ENCODE data around the gene POLR3GL.

POLR3GL gene

DNA sequence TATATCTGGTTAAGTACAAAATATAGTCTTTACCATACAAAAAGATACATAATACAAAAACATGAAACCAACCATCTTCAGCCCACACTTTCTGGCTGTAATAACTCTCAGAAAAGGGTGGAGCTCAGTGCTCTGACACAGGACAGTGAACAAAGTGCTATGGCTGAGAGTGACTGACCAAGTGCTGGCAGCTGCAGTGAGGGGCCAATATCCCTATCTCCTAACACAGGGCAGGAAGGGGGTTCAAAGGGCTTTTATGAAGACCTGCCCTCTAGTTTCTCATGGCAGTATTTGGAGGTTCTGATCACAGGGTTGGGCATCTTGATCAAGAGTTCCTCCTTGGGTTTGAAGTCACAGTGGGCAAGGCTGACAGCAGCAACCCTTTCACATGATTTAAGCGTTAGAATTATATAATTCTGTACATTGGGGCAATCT, 28.0 kb downstream of the POLR3GL start:
- Histone ChIP-seq H3K4me3 (replicated peaks; ENCODE audit: insufficient read depth, low read length) (no peak overlapping the region), H3K27me3 (ENCODE audit: insufficient read depth, poor library complexity, severe bottlenecking) (no peaks in the 10 kb centered on the region), H3K27ac (replicated peaks) (no peak overlapping the region)
- TF ChIP-seq SPI1 (IDR thresholded peaks at IDR 0.05; ENCODE audit: borderline replicate concordance, low read depth) = no peak
- TF ChIP-seq, protein P1, sequence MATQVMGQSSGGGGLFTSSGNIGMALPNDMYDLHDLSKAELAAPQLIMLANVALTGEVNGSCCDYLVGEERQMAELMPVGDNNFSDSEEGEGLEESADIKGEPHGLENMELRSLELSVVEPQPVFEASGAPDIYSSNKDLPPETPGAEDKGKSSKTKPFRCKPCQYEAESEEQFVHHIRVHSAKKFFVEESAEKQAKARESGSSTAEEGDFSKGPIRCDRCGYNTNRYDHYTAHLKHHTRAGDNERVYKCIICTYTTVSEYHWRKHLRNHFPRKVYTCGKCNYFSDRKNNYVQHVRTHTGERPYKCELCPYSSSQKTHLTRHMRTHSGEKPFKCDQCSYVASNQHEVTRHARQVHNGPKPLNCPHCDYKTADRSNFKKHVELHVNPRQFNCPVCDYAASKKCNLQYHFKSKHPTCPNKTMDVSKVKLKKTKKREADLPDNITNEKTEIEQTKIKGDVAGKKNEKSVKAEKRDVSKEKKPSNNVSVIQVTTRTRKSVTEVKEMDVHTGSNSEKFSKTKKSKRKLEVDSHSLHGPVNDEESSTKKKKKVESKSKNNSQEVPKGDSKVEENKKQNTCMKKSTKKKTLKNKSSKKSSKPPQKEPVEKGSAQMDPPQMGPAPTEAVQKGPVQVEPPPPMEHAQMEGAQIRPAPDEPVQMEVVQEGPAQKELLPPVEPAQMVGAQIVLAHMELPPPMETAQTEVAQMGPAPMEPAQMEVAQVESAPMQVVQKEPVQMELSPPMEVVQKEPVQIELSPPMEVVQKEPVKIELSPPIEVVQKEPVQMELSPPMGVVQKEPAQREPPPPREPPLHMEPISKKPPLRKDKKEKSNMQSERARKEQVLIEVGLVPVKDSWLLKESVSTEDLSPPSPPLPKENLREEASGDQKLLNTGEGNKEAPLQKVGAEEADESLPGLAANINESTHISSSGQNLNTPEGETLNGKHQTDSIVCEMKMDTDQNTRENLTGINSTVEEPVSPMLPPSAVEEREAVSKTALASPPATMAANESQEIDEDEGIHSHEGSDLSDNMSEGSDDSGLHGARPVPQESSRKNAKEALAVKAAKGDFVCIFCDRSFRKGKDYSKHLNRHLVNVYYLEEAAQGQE (IDR thresholded peaks at IDR 0.05; ENCODE audit: insufficient replicate concordance, low read depth) = no peak
- TF ChIP-seq POLR2AphosphoS5 (IDR thresholded peaks at IDR 0.05; ENCODE audit: low read depth) = peak; percentile 40; the same call in 1 of the 2 replicates
- DNase-seq (ENCODE audit: low read depth in 1 of 2, low spot score in 1 of 2) = no peak

DNA sequence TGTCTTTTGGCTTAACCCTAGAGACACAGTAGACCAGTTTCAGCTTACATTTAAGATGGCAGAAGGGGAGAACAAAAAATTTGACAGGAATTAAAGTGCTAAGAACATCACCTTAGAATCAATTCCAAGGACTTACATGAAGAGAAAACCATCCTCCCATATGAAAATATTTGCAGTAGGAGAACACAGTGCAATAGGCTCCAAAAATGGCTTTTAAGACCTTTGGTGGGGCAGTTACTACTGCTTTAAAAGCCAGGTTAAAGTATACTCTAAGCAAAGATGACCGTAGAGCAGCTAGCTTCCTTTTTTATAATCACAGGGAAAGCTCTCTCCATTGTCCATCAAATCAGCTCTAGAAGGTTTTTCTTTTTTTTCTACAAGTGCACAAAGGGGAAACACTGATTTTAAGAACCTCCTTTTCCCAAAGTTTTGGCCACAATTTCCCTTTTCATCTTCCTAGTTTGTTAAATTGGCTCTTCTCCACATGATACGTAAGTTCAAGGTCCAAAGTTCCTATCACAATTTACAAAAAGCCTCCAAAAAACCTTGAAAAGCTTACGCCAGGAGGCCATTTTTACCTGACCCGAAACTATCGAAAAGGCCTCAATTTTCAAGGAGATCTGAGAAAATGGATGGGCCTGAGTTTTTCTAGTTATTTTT, 28.6 kb downstream of the POLR3GL start:
- no peak for DNase-seq (ENCODE audit: low read depth in 1 of 2, low spot score in 1 of 2)
- H3K27ac ChIP-seq (replicated peaks) = no peak overlapping the region
- TF ChIP-seq, protein P2, sequence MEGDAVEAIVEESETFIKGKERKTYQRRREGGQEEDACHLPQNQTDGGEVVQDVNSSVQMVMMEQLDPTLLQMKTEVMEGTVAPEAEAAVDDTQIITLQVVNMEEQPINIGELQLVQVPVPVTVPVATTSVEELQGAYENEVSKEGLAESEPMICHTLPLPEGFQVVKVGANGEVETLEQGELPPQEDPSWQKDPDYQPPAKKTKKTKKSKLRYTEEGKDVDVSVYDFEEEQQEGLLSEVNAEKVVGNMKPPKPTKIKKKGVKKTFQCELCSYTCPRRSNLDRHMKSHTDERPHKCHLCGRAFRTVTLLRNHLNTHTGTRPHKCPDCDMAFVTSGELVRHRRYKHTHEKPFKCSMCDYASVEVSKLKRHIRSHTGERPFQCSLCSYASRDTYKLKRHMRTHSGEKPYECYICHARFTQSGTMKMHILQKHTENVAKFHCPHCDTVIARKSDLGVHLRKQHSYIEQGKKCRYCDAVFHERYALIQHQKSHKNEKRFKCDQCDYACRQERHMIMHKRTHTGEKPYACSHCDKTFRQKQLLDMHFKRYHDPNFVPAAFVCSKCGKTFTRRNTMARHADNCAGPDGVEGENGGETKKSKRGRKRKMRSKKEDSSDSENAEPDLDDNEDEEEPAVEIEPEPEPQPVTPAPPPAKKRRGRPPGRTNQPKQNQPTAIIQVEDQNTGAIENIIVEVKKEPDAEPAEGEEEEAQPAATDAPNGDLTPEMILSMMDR (IDR thresholded peaks at IDR 0.05; ENCODE audit: insufficient read depth, low read length) = no peak
- TF ChIP-seq GABPA (IDR thresholded peaks at IDR 0.05; ENCODE audit: low read depth) (no peak), POLR2AphosphoS5 (IDR thresholded peaks at IDR 0.05; ENCODE audit: low read depth) (no peak)
- TF ChIP-seq, protein P1 (IDR thresholded peaks at IDR 0.05; ENCODE audit: insufficient replicate concordance, low read depth) = no peak
- H3K4me3 ChIP-seq (replicated peaks; ENCODE audit: insufficient read depth, low read length) = no peak overlapping the region; the same call in 1 of the 2 replicates
- no peaks in the 10 kb centered on the region for H3K27me3 ChIP-seq (ENCODE audit: insufficient read depth, poor library complexity, severe bottlenecking)

- no peak for TF ChIP-seq SPI1 (IDR thresholded peaks at IDR 0.05; ENCODE audit: borderline replicate concordance, low read depth)
- TF ChIP-seq, protein P2 (IDR thresholded peaks at IDR 0.05; ENCODE audit: insufficient read depth, low read length) = no peak
- no peak for TF ChIP-seq GABPA (IDR thresholded peaks at IDR 0.05; ENCODE audit: low read depth)
- TF ChIP-seq, protein P1 (IDR thresholded peaks at IDR 0.05; ENCODE audit: insufficient replicate concordance, low read depth) = no peak
- TF ChIP-seq POLR2AphosphoS5 (IDR thresholded peaks at IDR 0.05; ENCODE audit: low read depth) = peak; percentile 44; the same call in 1 of the 2 replicates
- Histone ChIP-seq H3K27ac (replicated peaks) (peak overlapping the region; percentile 25; the same call in 1 of the 2 replicates), H3K27me3 (ENCODE audit: insufficient read depth, poor library complexity, severe bottlenecking) (no peaks in the 10 kb centered on the region), H3K4me3 (replicated peaks; ENCODE audit: insufficient read depth, low read length) (peak overlapping the region; percentile 71)
- no peak for DNase-seq (ENCODE audit: low read depth in 1 of 2, low spot score in 1 of 2)
Measured at GRCh38 chr1:145993618-145994390, 29.3 kb downstream of the POLR3GL start.

All from HL-60 (cell line).